ENCODE measurements around the gene MDM4.

GRCh38 chr1:204566583-204566955, 50.4 kb downstream of the MDM4 start:
- no peak for TF ChIP-seq POLR2A (IDR thresholded peaks at IDR 0.05; ENCODE audit: low read depth, low read length)
- TF ChIP-seq EZH2 (IDR thresholded peaks at IDR 0.05; ENCODE audit: borderline replicate concordance, low read depth, low read length, severe bottlenecking): no peak

Measured in endothelial cell of umbilical vein (primary cell).